H4 (cell line): Measurements from ENCODE around the gene SATB2. TPM values are rescaled to one million over a fixed set of nuclear protein-coding genes. Genes with fewer than 3 reads are reported as not detected.

Source experiments
- DNase-seq: peaks from one replicate; pipeline ENCODE4 v3.0.0-alpha.2; 2015; ENCODE audit warnings: low spot score
- total RNA-seq: library from RNA; depleted of rRNA; stranded (reverse); fragments of >200 nt; shearing (Covaris generic); gene quantifications from 2 replicates; pipeline ENCODE4 v1.2.3, GENCODE V29; 2014

Gene SATB2
- total RNA-seq, 1 experiment from 2014 or later = 10.3 TPM

GRCh38 chr2:199465988-199466691 lies 8.4 kb upstream of the SATB2 start:
- no peak for DNase-seq

- no peak for DNase-seq
These were observed 7.7 kb upstream of the SATB2 start for GRCh38 chr2:199465390-199465789.

GRCh38 chr2:199464606-199465352 lies 7.0 kb upstream of the SATB2 start:
- DNase-seq = no peak

GRCh38 chr2:199463708-199464605 lies 6.2 kb upstream of the SATB2 start:
- no peak for DNase-seq

GRCh38 chr2:199462956-199463692 lies 5.4 kb upstream of the SATB2 start:
- DNase-seq = peak; percentile 58

GRCh38 chr2:199462347-199462955 lies 4.7 kb upstream of the SATB2 start:
- no peak for DNase-seq

GRCh38 chr2:199461711-199462346 lies 4.1 kb upstream of the SATB2 start:
- no peak for DNase-seq

GRCh38 chr2:199460846-199461710 lies 3.3 kb upstream of the SATB2 start:
- no peak for DNase-seq

GRCh38 chr2:199460101-199460671 lies 2.4 kb upstream of the SATB2 start:
- peak; percentile 18 for DNase-seq

- peak; percentile 86 for DNase-seq
These were observed 1.8 kb upstream of the SATB2 start for GRCh38 chr2:199459286-199460100.

GRCh38 chr2:199458806-199459285 lies 1.1 kb upstream of the SATB2 start:
- DNase-seq = peak; percentile 13

- peak; percentile 56 for DNase-seq
These were observed 468 bp upstream of the SATB2 start for GRCh38 chr2:199458009-199458805.

- DNase-seq = no peak
These were observed 1.2 kb downstream of the SATB2 start for GRCh38 chr2:199456383-199457146.

GRCh38 chr2:199455545-199456382 lies 2.0 kb downstream of the SATB2 start:
- DNase-seq = peak; percentile 66

GRCh38 chr2:199455210-199455544 lies 2.6 kb downstream of the SATB2 start:
- DNase-seq = no peak

GRCh38 chr2:199452991-199453379 lies 4.8 kb downstream of the SATB2 start:
- no peak for DNase-seq
